NCI-H2227 treated with DMSO at 0.1 percent for 48 hours (cell line): ENCODE data around the gene ZDHHC14.
"Not testable (repeated sequence)": the region's sequence is repeated elsewhere in the genome, so short reads cannot be mapped to it uniquely, and the experiment has no call there.

Experiments
- DNase-seq: peaks from one replicate; lab custom pipeline; 2025; lab: John Stamatoyannopoulos, UW

ZDHHC14 gene

DNA sequence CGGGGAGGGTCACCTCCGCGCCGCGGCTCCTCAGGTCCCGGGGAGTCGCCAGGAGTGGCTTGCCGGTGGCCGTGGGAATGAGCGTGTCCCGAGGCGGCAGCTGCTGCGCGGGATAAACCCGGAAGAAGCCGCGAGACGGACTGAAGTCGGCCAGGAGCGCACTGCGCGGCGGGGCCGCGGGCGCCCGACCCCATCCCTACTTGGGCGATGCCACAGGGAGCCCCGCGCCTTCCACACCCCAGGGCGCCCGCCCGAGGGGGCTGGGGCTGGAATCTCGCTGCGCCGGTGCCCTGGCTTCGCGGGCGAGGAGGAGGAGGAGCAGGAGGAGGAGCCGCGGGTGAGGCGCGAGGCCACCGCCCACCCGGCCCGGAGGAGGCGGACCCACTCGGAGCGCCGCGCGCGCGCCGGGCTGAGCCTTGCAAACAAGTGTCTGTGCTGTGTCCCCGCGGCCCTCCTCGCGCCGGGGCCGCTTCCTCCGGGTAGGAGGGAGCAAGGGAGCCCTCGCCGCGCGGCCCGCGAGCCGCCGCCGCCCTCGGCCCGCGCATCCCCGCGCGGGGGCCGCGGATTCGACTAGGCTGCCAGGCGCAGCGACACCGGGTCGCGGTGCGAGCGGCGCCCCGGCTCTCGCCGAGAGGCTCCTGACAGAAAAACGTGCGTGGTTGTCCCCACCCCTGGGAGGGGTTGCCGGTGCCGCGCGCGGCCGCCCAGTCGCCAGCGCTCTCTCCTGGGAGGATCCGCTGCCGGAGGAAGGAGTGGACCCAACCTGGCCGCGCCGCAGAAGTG lies at the start of gene ZDHHC14:
ZDHHC14 (plus strand) TSS at position 412 of the 783 bp plus-strand sequence.
- DNase-seq = peak; percentile 67

DNA sequence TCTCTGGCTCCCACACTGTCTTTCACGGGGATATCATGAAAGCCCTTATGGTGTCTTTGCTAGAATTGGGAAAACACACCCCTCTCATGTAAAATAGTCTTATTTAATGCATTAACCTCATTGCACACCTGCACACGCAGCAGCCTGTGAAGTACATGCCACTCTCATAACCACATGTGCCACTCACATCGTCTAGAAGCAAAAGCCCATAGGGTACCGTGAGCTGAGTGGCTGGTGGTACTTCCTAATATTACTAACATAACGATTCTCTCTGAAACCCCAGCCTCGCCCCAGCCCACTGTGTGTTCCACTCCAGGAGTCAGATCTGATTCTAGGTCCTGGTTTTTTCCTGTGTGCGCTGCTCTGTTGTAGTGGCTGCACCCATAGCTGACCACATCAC lies 48.2 kb upstream of the ZDHHC14 start:
- no peak for DNase-seq

DNA sequence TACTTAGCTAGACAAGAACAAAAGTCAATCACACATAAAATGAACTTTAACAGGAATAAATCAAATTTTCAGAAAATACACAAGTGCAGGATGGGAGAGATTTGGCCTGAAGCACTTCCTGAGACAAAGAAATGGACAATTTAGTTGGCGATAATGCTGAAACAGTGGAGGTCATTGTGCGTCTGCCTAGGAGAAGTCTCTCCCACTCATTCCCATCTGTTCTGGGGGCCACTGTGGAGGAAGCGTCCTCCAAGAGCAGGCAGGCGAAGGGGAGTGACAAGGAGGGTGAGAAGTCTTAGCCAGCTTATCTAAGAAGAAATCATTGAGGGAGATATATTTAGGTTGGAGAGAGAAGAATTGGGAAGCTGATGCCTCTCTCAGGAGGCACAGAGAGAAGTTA lies 47.5 kb upstream of the ZDHHC14 start:
- no peak for DNase-seq

- DNase-seq = no peak
Observed at GRCh38 chr6:157333956-157334355, 47.0 kb upstream of the ZDHHC14 start.

GRCh38 chr6:157335829-157336228 lies 45.2 kb upstream of the ZDHHC14 start:
- DNase-seq = no peak

DNA sequence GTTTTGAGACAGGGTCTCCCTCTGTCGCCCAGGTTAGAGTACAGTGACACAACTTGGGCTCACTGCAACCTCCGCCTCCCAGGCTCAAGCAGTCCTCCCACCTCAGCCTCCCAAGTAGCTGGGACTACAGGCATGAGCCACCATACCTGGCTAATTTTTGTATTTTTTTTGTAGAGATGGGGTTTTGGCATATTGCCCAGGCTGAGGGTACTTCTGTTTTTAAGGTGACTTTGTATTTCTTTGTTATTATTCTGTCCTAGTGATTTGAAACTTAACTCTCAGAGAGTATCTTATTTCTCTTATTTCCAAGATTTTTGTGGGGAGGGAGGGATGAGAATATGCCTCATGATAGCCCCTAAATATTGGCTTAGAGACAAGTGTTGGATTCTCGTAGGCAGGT lies 43.7 kb upstream of the ZDHHC14 start:
- not testable (repeated sequence) for DNase-seq

GRCh38 chr6:157337751-157338150 lies 43.2 kb upstream of the ZDHHC14 start:
- no peak for DNase-seq

- no peak for DNase-seq
Observed at GRCh38 chr6:157339432-157339831, 41.6 kb upstream of the ZDHHC14 start.

GRCh38 chr6:157343732-157344131 lies 37.3 kb upstream of the ZDHHC14 start:
- no peak for DNase-seq

DNA sequence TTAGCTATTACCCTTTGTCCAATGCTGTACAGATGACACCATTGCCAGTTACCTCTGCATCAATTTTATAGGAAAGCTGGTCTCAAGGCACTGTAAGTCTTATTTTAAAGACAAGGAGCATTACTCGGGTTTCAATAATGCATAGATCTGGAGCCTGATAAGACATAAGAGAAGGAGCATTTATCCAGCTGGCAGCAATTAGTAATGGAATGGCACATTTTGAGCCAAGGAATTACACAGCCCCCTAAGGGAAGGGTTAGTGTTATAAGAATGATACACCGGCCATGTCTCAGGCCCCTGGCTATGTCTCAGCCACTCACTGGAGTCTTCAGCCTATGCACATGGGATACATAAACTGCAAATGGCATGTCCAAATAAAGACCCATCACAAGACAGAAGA lies 34.6 kb upstream of the ZDHHC14 start:
- DNase-seq = no peak

DNA sequence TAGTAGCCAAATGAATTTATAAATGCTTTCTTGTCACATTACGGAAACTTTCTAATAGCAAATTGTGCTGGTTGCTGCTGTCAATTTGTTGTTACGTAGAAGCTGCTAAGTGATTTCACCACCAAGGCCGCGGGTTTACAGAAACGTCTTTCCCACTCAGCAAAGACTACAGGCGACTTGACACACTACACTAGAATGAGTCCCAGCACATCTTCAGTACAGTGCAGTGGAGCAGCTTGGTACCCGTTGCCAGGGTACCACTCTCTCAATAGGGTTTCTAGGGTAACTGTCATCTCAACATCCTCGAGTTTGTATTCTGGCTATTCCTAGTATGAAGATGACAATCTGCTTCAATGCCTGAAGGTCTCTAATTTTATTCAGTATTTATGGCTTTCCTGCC lies 22.7 kb upstream of the ZDHHC14 start:
- no peak for DNase-seq

- DNase-seq = no peak
Observed at GRCh38 chr6:157361886-157362285, 19.1 kb upstream of the ZDHHC14 start.

DNA sequence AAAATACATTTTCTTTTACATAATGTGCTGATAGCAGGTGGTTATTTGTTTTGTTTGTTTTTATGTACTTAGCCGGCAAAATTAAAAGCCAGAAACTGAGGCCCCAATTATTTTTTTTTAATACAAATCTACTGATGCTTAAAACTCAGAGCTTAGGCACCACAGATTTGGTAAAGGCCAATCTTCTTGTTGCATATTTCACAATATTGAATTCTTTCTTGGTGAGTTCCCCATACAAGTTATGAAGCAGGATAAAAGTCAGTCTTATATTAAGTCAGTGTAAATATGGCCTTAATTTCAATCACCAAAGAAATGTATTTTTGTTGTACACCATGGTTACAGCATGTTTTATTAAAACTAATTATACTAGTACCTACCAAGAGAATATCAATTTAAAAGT lies 16.3 kb upstream of the ZDHHC14 start:
- no peak for DNase-seq

DNA sequence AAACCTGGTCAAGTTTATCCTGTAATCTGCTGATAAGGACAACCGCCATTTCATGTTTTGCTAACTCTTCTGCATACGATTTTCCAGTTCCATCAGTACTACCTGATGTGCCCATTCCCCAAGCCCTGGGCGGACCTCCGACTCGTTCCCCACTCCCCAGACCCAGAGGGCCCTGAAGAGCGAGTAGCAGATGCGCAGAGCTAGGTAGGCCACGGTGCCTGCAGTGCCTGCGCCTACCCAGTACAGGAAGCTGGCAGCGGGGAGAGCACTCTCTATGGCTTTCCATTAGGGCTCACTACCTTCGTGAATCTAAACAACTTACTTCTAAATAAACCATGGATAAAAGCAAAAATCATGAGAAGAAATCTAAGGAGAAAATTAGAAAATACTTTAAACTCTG lies 14.3 kb upstream of the ZDHHC14 start:
- no peak for DNase-seq

DNA sequence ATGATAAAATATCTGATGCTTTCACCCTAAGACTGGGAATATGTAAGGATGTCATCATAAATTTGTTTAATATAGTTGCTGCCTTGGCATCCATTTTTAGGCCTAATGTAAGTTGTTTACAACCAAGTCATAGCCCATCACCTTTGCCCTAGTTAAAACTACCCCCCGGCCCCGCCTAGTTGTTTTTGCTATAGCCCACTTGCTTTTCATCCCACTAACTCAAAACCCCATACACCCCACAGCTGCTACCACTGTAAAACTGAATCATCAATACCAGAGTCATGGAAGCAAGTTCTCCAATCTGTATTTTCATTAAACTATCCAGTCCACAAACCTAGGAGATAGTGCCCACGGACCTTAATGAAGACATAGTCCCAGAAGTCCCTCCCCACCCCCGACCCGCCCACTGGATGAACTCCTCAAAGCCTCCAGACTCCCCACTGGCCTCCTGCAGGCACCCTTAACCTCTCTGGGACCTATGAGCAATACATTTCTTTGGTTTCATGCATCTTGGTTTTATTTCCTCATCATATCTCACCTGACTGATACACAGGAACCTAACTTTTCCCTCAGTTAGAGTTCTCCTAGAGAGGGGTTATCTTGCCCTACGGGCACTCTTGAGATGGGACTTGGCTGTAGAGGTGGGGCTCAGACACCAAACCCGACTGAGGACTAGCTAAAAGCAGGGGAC lies 12.5 kb upstream of the ZDHHC14 start:
- DNase-seq = no peak

- DNase-seq = no peak
Observed at GRCh38 chr6:157370755-157371154, 10.2 kb upstream of the ZDHHC14 start.

- DNase-seq = no peak
Observed at GRCh38 chr6:157372501-157373280, 8.3 kb upstream of the ZDHHC14 start.

DNA sequence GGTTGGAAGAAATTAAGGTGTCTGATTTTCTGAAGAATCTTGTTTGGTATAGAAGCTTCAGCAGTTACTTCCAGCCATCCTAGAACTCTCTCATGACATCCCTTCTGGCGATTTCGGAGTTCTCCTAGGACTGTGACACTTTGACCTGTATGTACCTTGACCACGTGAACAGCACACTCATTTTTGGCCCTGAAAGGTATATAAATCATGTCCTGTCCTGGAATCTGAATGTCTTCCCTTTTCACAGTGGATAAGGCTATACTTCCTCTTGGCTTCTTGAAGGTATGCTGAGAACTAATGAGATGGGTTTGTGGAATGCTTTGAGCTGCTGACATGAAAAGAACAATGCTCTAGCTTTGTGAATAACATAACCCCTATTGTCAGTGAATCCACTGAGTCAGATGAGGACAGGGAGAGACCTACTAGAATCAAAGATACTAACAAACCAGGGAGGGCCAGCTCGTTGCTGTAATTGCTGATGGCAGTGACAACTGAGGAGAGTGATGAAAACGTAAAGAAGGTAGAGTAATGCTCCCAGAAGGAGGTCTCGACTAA lies 6.0 kb upstream of the ZDHHC14 start:
- no peak for DNase-seq

- DNase-seq = no peak
Observed at GRCh38 chr6:157376241-157376640, 4.7 kb upstream of the ZDHHC14 start.

GRCh38 chr6:157376706-157377230 lies 4.2 kb upstream of the ZDHHC14 start:
- no peak for DNase-seq

- peak; percentile 80 for DNase-seq
Observed at GRCh38 chr6:157379656-157380457, 1.1 kb upstream of the ZDHHC14 start.

DNA sequence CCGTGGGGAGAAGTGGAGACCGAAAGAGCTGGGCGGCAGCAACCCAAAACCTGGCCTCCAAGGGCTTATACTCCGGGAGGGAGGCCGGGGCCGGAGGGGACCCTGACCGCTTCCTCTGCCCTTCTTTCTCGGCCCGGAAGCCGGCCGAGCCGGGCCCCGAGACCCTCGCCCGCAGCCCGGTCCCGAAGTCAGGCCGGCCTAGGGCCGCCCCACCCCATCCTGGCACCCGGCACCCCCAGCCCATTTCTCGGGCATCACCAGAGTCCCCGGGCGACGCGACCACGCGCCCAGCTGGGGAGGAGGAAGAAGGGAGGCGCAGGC lies 572 bp upstream of the ZDHHC14 start:
- no peak for DNase-seq
